Right lobe of liver (tissue), 6 donors: ENCODE data around the gene GPR39. TPM values are rescaled to one million over a fixed set of nuclear protein-coding genes. Genes with fewer than 3 reads are reported as not detected.

Experiments
- ATAC-seq, 4 donors: fragments of 200-7000 bp; cut with Tn5 transposase; one replicate each; pipeline ENCODE4 v1.9.1; 2020; ENCODE audit warnings: mild to moderate bottlenecking in 4 of 4, moderate library complexity in 4 of 4
- DNase-seq, 3 donors: peaks; one replicate each; pipeline ENCODE4 v3.0.0-alpha.2; 2020
- H3K27ac ChIP-seq, 3 donors: fragments of 200-600 bp; one replicate each; pipeline ENCODE4 v1.8.0; 2022
- H3K27me3 ChIP-seq, 2 donors: fragments of 200-600 bp; one replicate each; pipeline ENCODE4 v1.8.0; 2022
- H3K36me3 ChIP-seq, 4 donors: fragments of 200-600 bp; sonication (generic) in 1 of 4; one replicate each; pipeline versions ENCODE4 v1.5.1 to v1.8.0; 2017 to 2022; ENCODE audit warnings: control low read depth in 1 of 4
- H3K4me1 ChIP-seq, 4 donors: fragments of 200-600 bp; sonication (generic) in 1 of 4; one replicate each; pipeline versions ENCODE4 v1.5.1 to v1.8.0; 2017 to 2022; ENCODE audit warnings: control low read depth in 1 of 4
- H3K4me3 ChIP-seq, 3 donors: fragments of 200-600 bp; one replicate each; pipeline ENCODE4 v1.8.0; 2022
- H3K9me3 ChIP-seq, 4 donors: fragments of 200-600 bp; sonication (generic) in 1 of 4; one replicate each; pipeline versions ENCODE4 v1.5.1 to v1.8.0; 2017 to 2022; ENCODE audit warnings: control low read depth in 1 of 4
- POLR2A ChIP-seq: fragments of 450-650 bp; IDR thresholded peaks from one replicate; pipeline ENCODE4 v1.6.1; 2017; ENCODE audit warnings: antibody characterized with exemption, mild to moderate bottlenecking
- WGBS: methylation state at CpG from one replicate; pipeline ENCODE4 v1.1.6; 2018; ENCODE audit warnings: low coverage, low lambda C conversion rate; ENCODE audit not compliant: insufficient coverage; ENCODE audit errors: missing lambda C conversion rate; 5-methylcytosine and 5-hydroxymethylcytosine counted together
- intact Hi-C, 2 donors: fragments of 100-400 bp; cut with DNase I; formaldehyde crosslinking; loops; one replicate each; pipeline versions ENCODE4 v1.11.2 to v1.14.1; 2022
- total RNA-seq, 6 experiments: library from RNA; depleted of rRNA in 2 of 6; stranded (reverse); fragments of >200 nt in 2 of 6; fragmentation: NEBNext Ultra II Directional in 3 of 6; extraction: Animal tissue kit (Norgen Biotek cat#: 25700) in 3 of 6; gene quantifications; one replicate each; pipeline versions ENCODE4 v1.1.0 to v1.2.4, GENCODE V29; 2016 to 2023
- TF ChIP-seq, protein P1 (sequence below), 4 donors: fragments of 200-600 bp in 3 of 4; fragments of 450-650 bp in 1 of 4; IDR thresholded peaks; one replicate each; pipeline versions ENCODE4 v1.5.1 to v1.8.0; 2016 to 2022; ENCODE audit warnings: antibody characterized with exemption in 4 of 4, mild to moderate bottlenecking in 2 of 4
- donor health status: DM: no; HTN: yes; CAD: no.
- donor health status: DM: no; HTN: no; CAD: no.
- donor health status: DM: no; HTN: no; CAD: no.
- donor health status: DM: no; HTN: yes; CAD: no.
- donor health status: DM: no; HTN: yes; CAD: no.

The GPR39 gene
- total RNA-seq, 6 experiments from 2014 or later, result 3.6 to 9.1 (median 6.0) TPM

DNA sequence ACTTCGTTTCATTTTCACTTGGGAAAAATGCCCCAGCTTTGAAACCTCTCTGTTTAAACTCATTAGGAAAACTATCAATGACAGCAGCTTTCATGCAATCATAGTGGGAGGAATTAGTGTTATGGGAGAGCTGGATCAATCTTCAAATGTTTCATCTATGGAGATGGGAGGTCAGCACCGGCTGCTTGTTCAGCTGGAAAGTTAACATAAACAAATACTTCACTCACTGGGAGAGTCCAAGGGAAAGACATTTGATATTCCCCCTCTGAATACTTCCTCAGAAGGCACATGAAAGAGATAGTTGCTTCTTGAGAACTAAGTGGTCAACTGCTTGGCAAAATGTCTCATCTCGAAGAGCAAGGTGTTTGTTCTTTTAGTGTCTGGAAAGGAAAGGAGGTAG, 246.1 kb downstream of the GPR39 start:
- WGBS, result 37% methylated on average over 3 of the region's 3 CpGs
- Histone ChIP-seq H3K9me3 (no peaks in the 10 kb centered on the region), H3K27ac (no peak overlapping the region), H3K36me3 (no peaks in the 10 kb centered on the region), H3K4me3 (no peak overlapping the region), H3K27me3 (no peaks in the 10 kb centered on the region), H3K4me1 (peaks cover 0 to 3% (median 0%) of the 10 kb centered on the region in 4 donors)
- intact Hi-C loops, result no loop called here
- no peak for DNase-seq
- no peak for ATAC-seq
- TF ChIP-seq, protein P1, sequence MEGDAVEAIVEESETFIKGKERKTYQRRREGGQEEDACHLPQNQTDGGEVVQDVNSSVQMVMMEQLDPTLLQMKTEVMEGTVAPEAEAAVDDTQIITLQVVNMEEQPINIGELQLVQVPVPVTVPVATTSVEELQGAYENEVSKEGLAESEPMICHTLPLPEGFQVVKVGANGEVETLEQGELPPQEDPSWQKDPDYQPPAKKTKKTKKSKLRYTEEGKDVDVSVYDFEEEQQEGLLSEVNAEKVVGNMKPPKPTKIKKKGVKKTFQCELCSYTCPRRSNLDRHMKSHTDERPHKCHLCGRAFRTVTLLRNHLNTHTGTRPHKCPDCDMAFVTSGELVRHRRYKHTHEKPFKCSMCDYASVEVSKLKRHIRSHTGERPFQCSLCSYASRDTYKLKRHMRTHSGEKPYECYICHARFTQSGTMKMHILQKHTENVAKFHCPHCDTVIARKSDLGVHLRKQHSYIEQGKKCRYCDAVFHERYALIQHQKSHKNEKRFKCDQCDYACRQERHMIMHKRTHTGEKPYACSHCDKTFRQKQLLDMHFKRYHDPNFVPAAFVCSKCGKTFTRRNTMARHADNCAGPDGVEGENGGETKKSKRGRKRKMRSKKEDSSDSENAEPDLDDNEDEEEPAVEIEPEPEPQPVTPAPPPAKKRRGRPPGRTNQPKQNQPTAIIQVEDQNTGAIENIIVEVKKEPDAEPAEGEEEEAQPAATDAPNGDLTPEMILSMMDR (IDR thresholded peaks at IDR 0.05), result no peak
- TF ChIP-seq POLR2A, result no peak

DNA sequence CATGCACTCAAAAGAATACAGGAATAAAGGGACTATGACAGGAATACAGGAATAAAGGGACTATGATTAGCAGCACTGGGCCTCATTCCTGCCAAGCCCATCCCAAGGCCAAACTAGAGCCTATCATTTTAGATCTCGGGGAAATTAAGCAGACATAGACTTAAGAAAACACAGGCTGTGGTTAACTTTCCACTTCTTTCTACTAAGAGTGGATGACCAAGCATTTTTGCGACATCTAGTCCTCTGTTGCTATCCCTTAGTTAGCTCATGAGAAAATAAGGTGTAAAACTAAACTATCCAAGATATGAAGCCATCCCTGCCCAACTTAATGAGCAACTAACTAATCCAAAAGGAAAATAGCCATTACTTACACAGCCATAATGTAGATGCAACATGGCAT, 247.5 kb downstream of the GPR39 start:
- H3K4me3 ChIP-seq, result no peak overlapping the region

DNA sequence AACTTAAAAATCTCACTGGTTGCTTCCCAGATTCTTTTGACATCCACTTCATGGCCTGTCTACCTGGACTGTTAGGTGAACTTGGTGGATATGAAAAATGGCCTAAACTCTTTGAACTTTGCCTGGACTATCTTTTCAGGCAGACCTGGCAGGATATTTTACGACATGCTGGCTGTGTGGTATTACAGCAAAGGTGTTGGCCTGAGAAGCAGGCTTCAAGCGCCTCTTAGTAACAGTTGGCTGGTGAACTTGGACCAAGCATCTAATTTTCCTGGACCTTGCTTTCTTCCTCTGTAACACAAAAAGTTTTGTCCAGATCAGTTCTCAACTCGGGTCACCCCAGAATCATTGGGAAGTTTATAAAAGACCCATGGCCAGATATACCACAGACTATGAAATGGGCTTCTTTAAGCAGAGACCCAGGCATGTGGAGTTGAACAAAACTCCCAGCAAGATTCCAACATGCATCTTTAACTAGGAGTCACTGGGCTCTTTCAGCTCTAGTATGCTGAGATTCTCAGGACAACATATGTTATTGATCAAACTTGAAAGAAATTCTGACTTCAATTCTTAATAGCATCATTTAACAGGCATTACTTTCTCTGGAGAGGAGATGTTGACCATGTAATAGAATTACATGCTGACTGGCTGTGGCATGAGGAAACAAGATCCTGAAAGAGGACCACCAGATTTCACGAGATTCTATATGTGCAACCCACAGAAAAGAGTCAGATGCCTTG, 249.0 kb downstream of the GPR39 start:
- Histone ChIP-seq H3K4me1 (peaks cover 0 to 19% (median 4%) of the 10 kb centered on the region in 4 donors), H3K36me3 (no peaks in the 10 kb centered on the region), H3K27ac (no peak overlapping the region), H3K9me3 (no peaks in the 10 kb centered on the region), H3K27me3 (peaks cover 0 to 11% of the 10 kb centered on the region in 2 donors), H3K4me3 (no peak overlapping the region)
- 59% methylated on average over 3 of the region's 4 CpGs for WGBS
- no peak for ATAC-seq
- TF ChIP-seq, protein P1 (IDR thresholded peaks at IDR 0.05), result no peak
- TF ChIP-seq POLR2A, result no peak
- no peak for DNase-seq
- intact Hi-C loops, result no loop called here

More for the DNA sequence above, 247.5 kb downstream of the GPR39 start:
- ATAC-seq (no peak), DNase-seq (no peak)
- TF ChIP-seq, protein P1 (IDR thresholded peaks at IDR 0.05), result no peak
- no peak for TF ChIP-seq POLR2A
- Histone ChIP-seq H3K4me1 (peaks cover 0 to 10% (median 2%) of the 10 kb centered on the region in 4 donors), H3K9me3 (no peaks in the 10 kb centered on the region), H3K27ac (no peak overlapping the region), H3K27me3 (peaks cover 0 to 8% of the 10 kb centered on the region in 2 donors), H3K36me3 (no peaks in the 10 kb centered on the region)
- 40% methylated on average over 2 of the region's 2 CpGs for WGBS
- intact Hi-C loops, result no loop called here

DNA sequence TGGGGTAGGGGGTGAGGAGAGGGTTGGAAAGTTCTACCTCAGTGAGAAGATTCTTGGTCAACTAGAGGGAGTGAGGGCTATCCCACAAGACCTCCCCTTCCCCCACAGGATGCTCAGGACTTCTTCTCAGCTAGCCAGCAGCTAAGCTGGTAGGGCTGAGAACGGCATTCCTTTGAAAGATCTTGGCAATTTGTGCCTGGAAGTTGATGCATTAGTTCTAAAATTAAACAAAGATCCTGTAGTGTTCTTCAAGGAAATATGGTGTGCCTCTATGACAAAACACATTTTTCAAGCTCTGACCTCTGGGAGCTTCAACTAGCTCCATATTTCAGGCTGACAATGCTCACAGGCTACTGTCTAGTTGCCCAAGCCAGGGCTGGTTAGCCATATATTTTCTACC, 251.1 kb downstream of the GPR39 start:
- Histone ChIP-seq H3K4me3 (no peak overlapping the region), H3K9me3 (no peaks in the 10 kb centered on the region), H3K27me3 (peaks cover 0 to 11% of the 10 kb centered on the region in 2 donors), H3K36me3 (no peaks in the 10 kb centered on the region), H3K4me1 (peaks cover 0 to 23% (median 4%) of the 10 kb centered on the region in 4 donors), H3K27ac (no peak overlapping the region)
- WGBS, result 44% methylated on average over 1 of the region's 1 CpG
- ATAC-seq (no peak), DNase-seq (no peak)
- intact Hi-C loops, result no loop called here
- TF ChIP-seq, protein P1 (IDR thresholded peaks at IDR 0.05), result no peak
- no peak for TF ChIP-seq POLR2A
